IMR-90 (cell line): ENCODE measurements around the gene MFAP2.

Experiments
- CEBPB ChIP-seq: IDR thresholded peaks from 2 replicates; pipeline ENCODE4 v1.6.1; 2012; ENCODE audit warnings: low read depth, low read length, improper control_type of control experiment
- CHD1 ChIP-seq: IDR thresholded peaks from 2 replicates; pipeline ENCODE4 v1.6.1; 2012; ENCODE audit warnings: low read depth, low read length, improper control_type of control experiment
- FOS ChIP-seq: fragments of 150-350 bp; IDR thresholded peaks from 2 replicates; pipeline ENCODE4 v1.6.1; 2016; ENCODE audit warnings: low read depth, low read length
- MAFK ChIP-seq: IDR thresholded peaks from 2 replicates; pipeline ENCODE4 v1.6.1; 2012; ENCODE audit warnings: low read depth, low read length, improper control_type of control experiment
- MXI1 ChIP-seq: IDR thresholded peaks from 2 replicates; pipeline ENCODE4 v1.6.1; 2012; ENCODE audit warnings: low read depth, mild to moderate bottlenecking, low read length, moderate library complexity, borderline replicate concordance
- NFE2L2 ChIP-seq: fragments of 150-350 bp; IDR thresholded peaks from 2 replicates; pipeline ENCODE4 v1.6.1; 2016; ENCODE audit warnings: low read depth, mild to moderate bottlenecking, low read length
- POLR2A ChIP-seq: IDR thresholded peaks from 2 replicates; pipeline ENCODE4 v1.6.1; 2012; ENCODE audit warnings: mild to moderate bottlenecking, low read depth, low read length
- RAD21 ChIP-seq: IDR thresholded peaks from 2 replicates; pipeline ENCODE4 v1.6.1; 2012; ENCODE audit warnings: low read length, improper control_type of control experiment
- RCOR1 ChIP-seq: IDR thresholded peaks from 2 replicates; pipeline ENCODE4 v1.6.1; 2012; ENCODE audit warnings: mild to moderate bottlenecking, low read length, improper control_type of control experiment; ENCODE audit not compliant: insufficient replicate concordance
- RFX5 ChIP-seq: IDR thresholded peaks from 2 replicates; pipeline ENCODE4 v1.8.0; 2012; ENCODE audit warnings: low read depth, mild to moderate bottlenecking, low read length, moderate library complexity
- SMC3 ChIP-seq: fragments of 150-350 bp; IDR thresholded peaks from 2 replicates; pipeline ENCODE4 v1.6.1; 2016; ENCODE audit warnings: low read depth, mild to moderate bottlenecking, antibody characterized with exemption, low read length, moderate library complexity
- TF ChIP-seq, protein P1 (sequence below): conservative IDR thresholded peaks from 2 replicates; pipeline ENCODE4 v1.5.1; 2012; ENCODE audit warnings: mild to moderate bottlenecking, low read depth, low read length, improper control_type of control experiment
- TF ChIP-seq, protein P2 (sequence below): fragments of 150-350 bp; IDR thresholded peaks from 2 replicates; pipeline ENCODE4 v1.6.1; 2017; ENCODE audit warnings: mild to moderate bottlenecking, antibody characterized with exemption, low read length, low read depth
- TF ChIP-seq, protein P3 (sequence below): fragments of 150-350 bp; IDR thresholded peaks from 2 replicates; pipeline ENCODE4 v1.6.1; 2016; ENCODE audit warnings: low read depth, mild to moderate bottlenecking, low read length, moderate library complexity, borderline replicate concordance

DNA sequence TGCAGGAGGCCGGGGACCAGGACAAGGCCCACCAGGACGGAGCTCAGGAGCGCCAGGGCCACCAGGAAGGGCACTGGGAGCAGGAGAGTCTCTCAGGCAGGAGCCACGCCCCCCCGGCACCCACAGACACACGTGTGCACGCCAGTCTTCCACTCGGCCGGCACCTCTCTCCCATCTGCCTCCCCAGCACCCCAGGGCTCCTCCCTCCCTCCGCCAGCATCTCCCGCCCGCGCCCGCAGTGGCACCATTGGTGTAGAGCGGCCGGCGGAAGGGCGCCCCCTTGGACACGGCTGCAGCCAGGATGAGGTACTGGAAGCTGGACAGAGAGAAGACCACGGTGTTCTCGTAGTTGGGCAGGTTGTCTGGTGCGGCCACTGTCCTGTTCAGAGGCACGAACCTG is 6.1 kb upstream of the MFAP2 start:
- TF ChIP-seq FOS (no peak), POLR2A (no peak), NFE2L2 (no peak), RFX5 (no peak), CEBPB (no peak), SMC3 (no peak), MXI1 (no peak), MAFK (no peak), CHD1 (no peak), RCOR1 (no peak), RAD21 (no peak)
- TF ChIP-seq, protein P1, sequence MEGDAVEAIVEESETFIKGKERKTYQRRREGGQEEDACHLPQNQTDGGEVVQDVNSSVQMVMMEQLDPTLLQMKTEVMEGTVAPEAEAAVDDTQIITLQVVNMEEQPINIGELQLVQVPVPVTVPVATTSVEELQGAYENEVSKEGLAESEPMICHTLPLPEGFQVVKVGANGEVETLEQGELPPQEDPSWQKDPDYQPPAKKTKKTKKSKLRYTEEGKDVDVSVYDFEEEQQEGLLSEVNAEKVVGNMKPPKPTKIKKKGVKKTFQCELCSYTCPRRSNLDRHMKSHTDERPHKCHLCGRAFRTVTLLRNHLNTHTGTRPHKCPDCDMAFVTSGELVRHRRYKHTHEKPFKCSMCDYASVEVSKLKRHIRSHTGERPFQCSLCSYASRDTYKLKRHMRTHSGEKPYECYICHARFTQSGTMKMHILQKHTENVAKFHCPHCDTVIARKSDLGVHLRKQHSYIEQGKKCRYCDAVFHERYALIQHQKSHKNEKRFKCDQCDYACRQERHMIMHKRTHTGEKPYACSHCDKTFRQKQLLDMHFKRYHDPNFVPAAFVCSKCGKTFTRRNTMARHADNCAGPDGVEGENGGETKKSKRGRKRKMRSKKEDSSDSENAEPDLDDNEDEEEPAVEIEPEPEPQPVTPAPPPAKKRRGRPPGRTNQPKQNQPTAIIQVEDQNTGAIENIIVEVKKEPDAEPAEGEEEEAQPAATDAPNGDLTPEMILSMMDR: no peak
- TF ChIP-seq, protein P2, sequence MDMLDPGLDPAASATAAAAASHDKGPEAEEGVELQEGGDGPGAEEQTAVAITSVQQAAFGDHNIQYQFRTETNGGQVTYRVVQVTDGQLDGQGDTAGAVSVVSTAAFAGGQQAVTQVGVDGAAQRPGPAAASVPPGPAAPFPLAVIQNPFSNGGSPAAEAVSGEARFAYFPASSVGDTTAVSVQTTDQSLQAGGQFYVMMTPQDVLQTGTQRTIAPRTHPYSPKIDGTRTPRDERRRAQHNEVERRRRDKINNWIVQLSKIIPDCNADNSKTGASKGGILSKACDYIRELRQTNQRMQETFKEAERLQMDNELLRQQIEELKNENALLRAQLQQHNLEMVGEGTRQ: no peak
- TF ChIP-seq, protein P3, sequence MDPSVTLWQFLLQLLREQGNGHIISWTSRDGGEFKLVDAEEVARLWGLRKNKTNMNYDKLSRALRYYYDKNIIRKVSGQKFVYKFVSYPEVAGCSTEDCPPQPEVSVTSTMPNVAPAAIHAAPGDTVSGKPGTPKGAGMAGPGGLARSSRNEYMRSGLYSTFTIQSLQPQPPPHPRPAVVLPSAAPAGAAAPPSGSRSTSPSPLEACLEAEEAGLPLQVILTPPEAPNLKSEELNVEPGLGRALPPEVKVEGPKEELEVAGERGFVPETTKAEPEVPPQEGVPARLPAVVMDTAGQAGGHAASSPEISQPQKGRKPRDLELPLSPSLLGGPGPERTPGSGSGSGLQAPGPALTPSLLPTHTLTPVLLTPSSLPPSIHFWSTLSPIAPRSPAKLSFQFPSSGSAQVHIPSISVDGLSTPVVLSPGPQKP: no peak
